Measurements from ENCODE around the gene SLC4A1.
"Not testable (repeated sequence)": the region's sequence is repeated elsewhere in the genome, so short reads cannot be mapped to it uniquely, and the experiment has no call there.

The SLC4A1 gene

GRCh38 chr17:44255915-44256314, 12.0 kb downstream of the SLC4A1 start:
- no peak for FAIRE-seq

- no peak for FAIRE-seq
Measured at GRCh38 chr17:44254361-44255095, 13.4 kb downstream of the SLC4A1 start.

GRCh38 chr17:44253006-44253405, 14.9 kb downstream of the SLC4A1 start:
- no peak for FAIRE-seq

- no peak for FAIRE-seq
Measured at GRCh38 chr17:44251062-44251461, 16.9 kb downstream of the SLC4A1 start.

- FAIRE-seq, result no peak
Measured at GRCh38 chr17:44249501-44250246, 18.3 kb downstream of the SLC4A1 start.

GRCh38 chr17:44247876-44248736, 19.8 kb downstream of the SLC4A1 start:
- FAIRE-seq, result no peak

GRCh38 chr17:44247440-44247841, 20.5 kb downstream of the SLC4A1 start:
- no peak for FAIRE-seq

GRCh38 chr17:44241106-44241624, 26.8 kb downstream of the SLC4A1 start:
- FAIRE-seq, result no peak

GRCh38 chr17:44237886-44238285, 30.0 kb downstream of the SLC4A1 start:
- not testable (repeated sequence) for FAIRE-seq

GRCh38 chr17:44236444-44236991, 31.4 kb downstream of the SLC4A1 start:
- FAIRE-seq, result no peak

- FAIRE-seq, result no peak
Measured at GRCh38 chr17:44235583-44235936, 32.4 kb downstream of the SLC4A1 start.

GRCh38 chr17:44233582-44233981, 34.4 kb downstream of the SLC4A1 start:
- FAIRE-seq, result no peak

- FAIRE-seq, result no peak
Measured at GRCh38 chr17:44232061-44232460, 35.9 kb downstream of the SLC4A1 start.

- no peak for FAIRE-seq
Measured at GRCh38 chr17:44230140-44230539, 37.8 kb downstream of the SLC4A1 start.

GRCh38 chr17:44229090-44229489, 38.8 kb downstream of the SLC4A1 start:
- FAIRE-seq, result no peak

- FAIRE-seq, result no peak
Measured at GRCh38 chr17:44223541-44224071, 44.3 kb downstream of the SLC4A1 start.

GRCh38 chr17:44222112-44222869, 45.6 kb downstream of the SLC4A1 start:
- FAIRE-seq, result peak; percentile 21

GRCh38 chr17:44221862-44222111, 46.1 kb downstream of the SLC4A1 start:
- FAIRE-seq, result no peak

GRCh38 chr17:44221084-44221861, 46.7 kb downstream of the SLC4A1 start:
- no peak for FAIRE-seq

- FAIRE-seq, result no peak
Measured at GRCh38 chr17:44220213-44221083, 47.5 kb downstream of the SLC4A1 start.

Measured in islet of Langerhans (tissue), 1 donor.